Neural crest cell (in vitro differentiated cells): ENCODE measurements around the gene LMNTD2. TPM values are rescaled to one million over a fixed set of nuclear protein-coding genes. Genes with fewer than 3 reads are reported as not detected.
"Not testable (repeated sequence)": the region's sequence is repeated elsewhere in the genome, so short reads cannot be mapped to it uniquely, and the experiment has no call there.

Experiments
- DNase-seq: peaks from one replicate; pipeline ENCODE4 v3.0.0; 2021; ENCODE audit warnings: low read depth, mixed read lengths, low spot score
- H3K27ac Mint-ChIP-seq: one replicate; pipeline ENCODE4 v1.8.0; 2021; ENCODE audit warnings: mild to moderate bottlenecking, mixed read lengths; ENCODE audit not compliant: unreplicated experiment
- H3K27me3 Mint-ChIP-seq: 2 replicates; pipeline ENCODE4 v1.8.0; 2021; ENCODE audit warnings: low read depth, mild to moderate bottlenecking, mixed read lengths
- H3K36me3 Mint-ChIP-seq: 2 replicates; pipeline ENCODE4 v1.8.0; 2021; ENCODE audit warnings: low read depth, mild to moderate bottlenecking, mixed read lengths
- H3K4me1 Mint-ChIP-seq: 2 replicates; pipeline ENCODE4 v1.8.0; 2021; ENCODE audit warnings: mixed read lengths
- H3K4me3 Mint-ChIP-seq: one replicate; pipeline ENCODE4 v1.8.0; 2021; ENCODE audit warnings: mild to moderate bottlenecking, mixed read lengths
- H3K9me3 Mint-ChIP-seq: 2 replicates; pipeline ENCODE4 v1.8.0; 2021; ENCODE audit warnings: mixed read lengths
- CTCF ChIP-seq: fragments of 200-600 bp; sonication (generic); conservative IDR thresholded peaks from 2 replicates; pipeline ENCODE4 v1.5.0; 2021; ENCODE audit warnings: antibody characterized with exemption, mild to moderate bottlenecking
- total RNA-seq: library from RNA; stranded (reverse); gene quantifications from 2 replicates; pipeline ENCODE4 v1.2.1, GENCODE V29; 2021

Gene LMNTD2
- total RNA-seq, 1 donor from 2014 or later = 2.2 TPM

- Mint-ChIP-seq H3K4me1 (peaks cover 24% of the 10 kb centered on the region), H3K27ac (no peak overlapping the region), H3K36me3 (no peaks in the 10 kb centered on the region), H3K9me3 (no peaks in the 10 kb centered on the region), H3K27me3 (peaks cover 35% of the 10 kb centered on the region), H3K4me3 (peak overlapping the region; percentile 92)
- TF ChIP-seq CTCF = no peak
- DNase-seq = no peak
These were observed 14.2 kb upstream of the LMNTD2 start for GRCh38 chr11:574632-575312.

GRCh38 chr11:574031-574570, 13.6 kb upstream of the LMNTD2 start:
- Mint-ChIP-seq H3K27me3 (peaks cover 36% of the 10 kb centered on the region), H3K4me3 (peak overlapping the region; percentile 92), H3K4me1 (peaks cover 19% of the 10 kb centered on the region)
- H3K36me3 Mint-ChIP-seq, H3K9me3 Mint-ChIP-seq, DNase-seq, H3K27ac Mint-ChIP-seq: not testable (repeated sequence)

- H3K27me3 Mint-ChIP-seq = peaks cover 36% of the 10 kb centered on the region
- H3K4me1 Mint-ChIP-seq = peaks cover 19% of the 10 kb centered on the region
- H3K9me3 Mint-ChIP-seq = no peaks in the 10 kb centered on the region
- no peak overlapping the region for H3K27ac Mint-ChIP-seq
- DNase-seq = no peak
- H3K36me3 Mint-ChIP-seq = no peaks in the 10 kb centered on the region
- no peak for TF ChIP-seq CTCF
- peak overlapping the region; percentile 92 for H3K4me3 Mint-ChIP-seq
These were observed 12.7 kb upstream of the LMNTD2 start for GRCh38 chr11:573146-573759.

- H3K4me3 Mint-ChIP-seq = no peak overlapping the region
- no peak for TF ChIP-seq CTCF
- H3K36me3 Mint-ChIP-seq = no peaks in the 10 kb centered on the region
- no peak for DNase-seq
- no peak overlapping the region for H3K27ac Mint-ChIP-seq
- H3K4me1 Mint-ChIP-seq = peaks cover 9% of the 10 kb centered on the region
- no peaks in the 10 kb centered on the region for H3K9me3 Mint-ChIP-seq
- H3K27me3 Mint-ChIP-seq = peaks cover 33% of the 10 kb centered on the region
These were observed 11.3 kb upstream of the LMNTD2 start for GRCh38 chr11:571802-572185.

- peak overlapping the region; percentile 81 for H3K4me3 Mint-ChIP-seq
- no peak for DNase-seq
- H3K27ac Mint-ChIP-seq = no peak overlapping the region
- TF ChIP-seq CTCF = no peak
- H3K4me1 Mint-ChIP-seq = peaks cover 4% of the 10 kb centered on the region
- peaks cover 19% of the 10 kb centered on the region for H3K27me3 Mint-ChIP-seq
- H3K9me3 Mint-ChIP-seq = no peaks in the 10 kb centered on the region
- H3K36me3 Mint-ChIP-seq = no peaks in the 10 kb centered on the region
These were observed 8.8 kb upstream of the LMNTD2 start for GRCh38 chr11:569158-569885.
